SU-DHL-6 (cell line): ENCODE data around the gene GRIK3.

ENCODE experiments used
- H2AFZ ChIP-seq: fragments of 200-600 bp; sonication (generic); 2 replicates; pipeline ENCODE4 v1.6.1; 2014; ENCODE audit warnings: low read depth, mild to moderate bottlenecking, moderate library complexity, mixed read lengths, antibody characterized with exemption, low read length; ENCODE audit not compliant: severe bottlenecking
- H3F3A ChIP-seq: fragments of 200-600 bp; shearing (Covaris generic); 2 replicates; pipeline ENCODE4 v1.6.0; 2016; ENCODE audit warnings: antibody characterized with exemption, mild to moderate bottlenecking; ENCODE audit not compliant: insufficient read depth
- H3K27ac ChIP-seq: fragments of 200-600 bp; sonication (generic); 2 replicates; pipeline ENCODE4 v1.5.1; 2016; ENCODE audit warnings: low read depth, mild to moderate bottlenecking, low read length, moderate library complexity, mixed read lengths
- H3K27me3 ChIP-seq: fragments of 200-600 bp; sonication (generic), shearing (Covaris generic); 2 replicates; pipeline ENCODE4 v1.6.0; 2014; ENCODE audit warnings: mild to moderate bottlenecking, low read length
- H3K36me3 ChIP-seq: fragments of 200-600 bp; sonication (generic); 2 replicates; pipeline ENCODE4 v1.6.1; 2014; ENCODE audit warnings: mild to moderate bottlenecking, low read length, mixed read lengths
- H3K4me2 ChIP-seq: fragments of 300-600, 200-600 bp; shearing (Covaris generic), sonication (generic); 2 replicates; pipeline ENCODE4 v1.6.0; 2014; ENCODE audit warnings: low read length, low read depth, mild to moderate bottlenecking; ENCODE audit not compliant: poor library complexity, severe bottlenecking
- H3K4me3 ChIP-seq: fragments of 200-600 bp; sonication (generic); 2 replicates; pipeline ENCODE4 v1.5.1; 2014; ENCODE audit warnings: antibody characterized with exemption, low read length, mild to moderate bottlenecking, mixed read lengths; ENCODE audit not compliant: insufficient read depth, poor library complexity, severe bottlenecking
- H3K79me2 ChIP-seq: fragments of 200-600 bp; sonication (generic); 2 replicates; pipeline ENCODE4 v1.6.1; 2014; ENCODE audit warnings: mild to moderate bottlenecking, low read length, moderate library complexity; ENCODE audit not compliant: insufficient read depth
- H3K9ac ChIP-seq: fragments of 200-600 bp; sonication (generic); 2 replicates; pipeline ENCODE4 v1.7.0; 2014; ENCODE audit warnings: mild to moderate bottlenecking, low read length
- H3K9me2 ChIP-seq: fragments of 200-600 bp; sonication (generic); replicated peaks from 2 replicates; pipeline ENCODE4 v1.6.1; 2014; ENCODE audit warnings: low read length; ENCODE audit not compliant: insufficient read depth
- H3K9me3 ChIP-seq: fragments of 200-600 bp; sonication (generic); 2 replicates; pipeline ENCODE4 v1.6.1; 2014; ENCODE audit warnings: low read length, mixed read lengths; ENCODE audit not compliant: insufficient read depth
- H4K20me1 ChIP-seq: fragments of 200-600 bp; sonication (generic); 2 replicates; pipeline ENCODE4 v1.6.1; 2014; ENCODE audit warnings: low read depth, mild to moderate bottlenecking, antibody characterized with exemption, low read length, moderate library complexity, mixed read lengths
- EZH2phosphoT487 ChIP-seq: fragments of 200-600 bp; sonication (generic), shearing (Covaris generic); conservative IDR thresholded peaks from 2 replicates; pipeline ENCODE4 v1.6.1; 2018; ENCODE audit warnings: mild to moderate bottlenecking, antibody characterized with exemption, low read length, moderate library complexity, mixed read lengths
- TF ChIP-seq, protein P1 (sequence below): fragments of 200-600 bp; sonication (generic); IDR thresholded peaks from one replicate; pipeline ENCODE4 v1.5.1; 2017; ENCODE audit warnings: antibody characterized with exemption, mild to moderate bottlenecking, low read length, moderate library complexity; ENCODE audit not compliant: insufficient read depth, poor library complexity, severe bottlenecking

GRIK3 gene

DNA sequence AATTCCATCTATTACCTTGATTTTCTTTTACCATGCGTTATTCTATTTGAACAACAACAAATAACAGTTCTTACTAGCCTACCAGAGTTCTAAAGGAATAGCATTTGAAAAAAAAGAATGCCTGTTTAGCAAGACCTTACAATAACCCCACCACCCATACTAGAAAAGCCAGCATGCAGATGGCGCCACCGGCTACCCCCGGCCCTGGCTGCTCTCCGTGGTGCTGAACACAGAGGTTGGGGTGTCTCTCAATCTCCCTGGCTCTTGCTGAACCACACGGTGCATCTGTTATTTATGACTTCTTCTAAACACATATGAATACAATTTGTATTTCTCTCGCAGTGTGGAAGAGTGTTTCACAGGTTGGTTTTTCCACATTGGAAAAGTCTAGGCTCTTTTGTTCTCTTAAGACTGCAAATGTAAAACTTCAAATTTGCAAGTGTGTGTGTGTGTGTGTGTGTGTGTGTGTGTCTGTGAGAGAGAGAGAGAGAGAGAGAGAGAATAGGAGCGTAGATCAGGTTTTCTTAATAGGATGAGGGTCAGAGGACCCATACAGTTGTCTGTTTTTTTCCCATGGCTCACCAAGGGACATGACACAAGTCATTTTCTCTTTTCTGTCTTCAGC, 13.6 kb downstream of the GRIK3 start:
- H3K79me2 ChIP-seq = no peaks in the 10 kb centered on the region
- H3K9me3 ChIP-seq = no peaks in the 10 kb centered on the region
- H3K27ac ChIP-seq = no peak overlapping the region
- no peak overlapping the region for H3K4me2 ChIP-seq
- no peaks in the 10 kb centered on the region for H3F3A ChIP-seq
- H3K36me3 ChIP-seq = no peaks in the 10 kb centered on the region
- no peak overlapping the region for H3K9ac ChIP-seq
- H3K9me2 ChIP-seq = no peaks in the 10 kb centered on the region
- no peak overlapping the region for H3K4me3 ChIP-seq
- no peaks in the 10 kb centered on the region for H4K20me1 ChIP-seq
- no peak for TF ChIP-seq EZH2phosphoT487
- TF ChIP-seq, protein P1, sequence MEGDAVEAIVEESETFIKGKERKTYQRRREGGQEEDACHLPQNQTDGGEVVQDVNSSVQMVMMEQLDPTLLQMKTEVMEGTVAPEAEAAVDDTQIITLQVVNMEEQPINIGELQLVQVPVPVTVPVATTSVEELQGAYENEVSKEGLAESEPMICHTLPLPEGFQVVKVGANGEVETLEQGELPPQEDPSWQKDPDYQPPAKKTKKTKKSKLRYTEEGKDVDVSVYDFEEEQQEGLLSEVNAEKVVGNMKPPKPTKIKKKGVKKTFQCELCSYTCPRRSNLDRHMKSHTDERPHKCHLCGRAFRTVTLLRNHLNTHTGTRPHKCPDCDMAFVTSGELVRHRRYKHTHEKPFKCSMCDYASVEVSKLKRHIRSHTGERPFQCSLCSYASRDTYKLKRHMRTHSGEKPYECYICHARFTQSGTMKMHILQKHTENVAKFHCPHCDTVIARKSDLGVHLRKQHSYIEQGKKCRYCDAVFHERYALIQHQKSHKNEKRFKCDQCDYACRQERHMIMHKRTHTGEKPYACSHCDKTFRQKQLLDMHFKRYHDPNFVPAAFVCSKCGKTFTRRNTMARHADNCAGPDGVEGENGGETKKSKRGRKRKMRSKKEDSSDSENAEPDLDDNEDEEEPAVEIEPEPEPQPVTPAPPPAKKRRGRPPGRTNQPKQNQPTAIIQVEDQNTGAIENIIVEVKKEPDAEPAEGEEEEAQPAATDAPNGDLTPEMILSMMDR = no peak
- H3K27me3 ChIP-seq = no peaks in the 10 kb centered on the region
- no peak overlapping the region for H2AFZ ChIP-seq

DNA sequence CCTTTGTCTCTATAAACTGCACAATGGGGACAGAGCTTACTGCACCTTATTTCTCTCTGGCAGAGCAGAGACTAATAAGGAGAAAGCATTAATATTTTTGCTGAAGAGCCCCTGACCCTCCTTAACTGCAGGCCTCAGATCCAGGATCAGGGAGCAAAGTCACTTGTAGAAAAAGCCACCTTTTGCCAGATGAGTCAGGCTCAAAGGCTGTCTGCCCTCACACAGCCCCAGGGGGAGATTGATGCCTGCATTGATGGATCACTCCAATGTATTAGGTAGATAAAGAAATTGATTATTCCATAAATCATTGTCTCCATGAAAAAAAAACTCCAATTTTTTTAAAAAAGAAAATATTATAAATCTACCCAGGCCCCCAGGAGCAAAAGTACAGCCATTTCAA, 15.8 kb downstream of the GRIK3 start:
- Histone ChIP-seq H3K9ac (no peak overlapping the region), H3K79me2 (no peaks in the 10 kb centered on the region), H3K36me3 (no peaks in the 10 kb centered on the region), H3K27ac (no peak overlapping the region), H3K9me3 (no peaks in the 10 kb centered on the region), H3K27me3 (no peaks in the 10 kb centered on the region), H2AFZ (no peak overlapping the region), H3K4me3 (no peak overlapping the region), H3K9me2 (no peaks in the 10 kb centered on the region), H3K4me2 (no peak overlapping the region), H4K20me1 (no peaks in the 10 kb centered on the region), H3F3A (no peaks in the 10 kb centered on the region)
- no peak for TF ChIP-seq EZH2phosphoT487
- TF ChIP-seq, protein P1 = no peak

DNA sequence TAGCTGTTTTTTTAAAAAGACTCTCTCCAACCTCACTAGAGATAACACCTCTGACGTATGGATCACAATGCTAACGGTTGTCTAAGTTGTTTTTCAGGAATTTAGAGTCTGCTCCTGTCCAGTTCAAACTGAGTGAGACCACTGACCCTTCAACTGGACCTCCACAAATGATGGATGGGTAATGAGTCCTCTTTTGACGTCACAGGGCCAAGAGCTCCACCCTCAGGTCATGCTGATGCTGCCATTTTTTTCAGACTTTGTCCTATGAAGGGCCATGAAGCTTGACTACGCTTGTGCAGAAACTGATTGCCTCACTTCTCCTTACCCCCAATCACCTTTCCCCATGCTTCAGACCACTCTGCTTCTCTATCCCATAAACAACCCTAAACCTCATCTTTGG, 16.6 kb downstream of the GRIK3 start:
- no peaks in the 10 kb centered on the region for H3K79me2 ChIP-seq
- H3K27ac ChIP-seq = no peak overlapping the region
- H3K9ac ChIP-seq = no peak overlapping the region
- H3K9me3 ChIP-seq = no peaks in the 10 kb centered on the region
- TF ChIP-seq, protein P1 = no peak
- TF ChIP-seq EZH2phosphoT487 = no peak
- H3K4me3 ChIP-seq = no peak overlapping the region
- H2AFZ ChIP-seq = no peak overlapping the region
- H3K9me2 ChIP-seq = no peaks in the 10 kb centered on the region
- no peaks in the 10 kb centered on the region for H4K20me1 ChIP-seq
- no peaks in the 10 kb centered on the region for H3K27me3 ChIP-seq
- no peaks in the 10 kb centered on the region for H3F3A ChIP-seq
- no peak overlapping the region for H3K4me2 ChIP-seq
- H3K36me3 ChIP-seq = no peaks in the 10 kb centered on the region
